Medulla oblongata (tissue), 1 donor: ENCODE results near the gene PREX1.
A peak's percentile ranks its signal among the peaks of the same experiment; 100 is the strongest.
"Not testable (repeated sequence)": the region's sequence is repeated elsewhere in the genome, so short reads cannot be mapped to it uniquely, and the experiment has no call there.

Experiments used
- DNase-seq: peaks from one replicate; pipeline ENCODE4 v3.0.0-alpha.2; 2015; ENCODE audit errors: extremely low spot score

PREX1 gene

DNA sequence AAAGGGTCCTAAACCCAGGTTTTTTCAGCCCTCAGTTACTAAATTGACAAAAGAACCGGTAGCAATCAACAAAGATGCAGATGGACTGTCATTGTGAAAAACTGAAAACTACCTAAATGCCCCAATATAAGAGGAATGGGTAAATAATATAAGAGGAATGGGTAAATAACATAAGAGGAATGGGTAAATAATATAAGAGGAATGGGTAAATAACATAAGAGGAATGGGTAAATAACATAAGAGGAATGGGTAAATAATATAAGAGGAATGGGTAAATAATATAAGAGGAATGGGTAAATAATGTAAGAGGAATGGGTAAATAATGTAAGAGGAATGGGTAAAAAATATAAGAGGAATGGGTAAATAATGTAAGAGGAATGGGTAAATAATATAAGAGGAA, 15.7 kb downstream of the PREX1 start:
- not testable (repeated sequence) for DNase-seq

DNA sequence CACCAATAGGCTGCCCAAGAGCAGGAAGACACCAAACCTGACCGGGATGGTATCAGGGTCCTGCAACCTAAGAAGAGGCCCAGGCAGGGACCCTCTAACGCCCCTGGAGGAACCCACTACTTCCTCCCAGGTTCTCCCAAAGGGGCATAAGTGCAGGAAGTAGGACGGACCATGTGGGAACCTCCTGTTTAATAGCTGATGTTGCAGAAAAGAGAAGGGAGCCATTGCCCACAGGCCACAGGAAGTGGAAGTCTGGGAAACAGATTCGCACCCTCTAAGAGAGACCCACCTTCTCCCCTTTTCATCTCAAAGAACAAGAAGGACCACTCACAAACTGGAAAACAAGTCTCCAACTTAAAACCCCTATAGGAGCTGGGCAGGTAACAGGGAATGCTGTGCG, 18.1 kb downstream of the PREX1 start:
- no peak for DNase-seq

DNA sequence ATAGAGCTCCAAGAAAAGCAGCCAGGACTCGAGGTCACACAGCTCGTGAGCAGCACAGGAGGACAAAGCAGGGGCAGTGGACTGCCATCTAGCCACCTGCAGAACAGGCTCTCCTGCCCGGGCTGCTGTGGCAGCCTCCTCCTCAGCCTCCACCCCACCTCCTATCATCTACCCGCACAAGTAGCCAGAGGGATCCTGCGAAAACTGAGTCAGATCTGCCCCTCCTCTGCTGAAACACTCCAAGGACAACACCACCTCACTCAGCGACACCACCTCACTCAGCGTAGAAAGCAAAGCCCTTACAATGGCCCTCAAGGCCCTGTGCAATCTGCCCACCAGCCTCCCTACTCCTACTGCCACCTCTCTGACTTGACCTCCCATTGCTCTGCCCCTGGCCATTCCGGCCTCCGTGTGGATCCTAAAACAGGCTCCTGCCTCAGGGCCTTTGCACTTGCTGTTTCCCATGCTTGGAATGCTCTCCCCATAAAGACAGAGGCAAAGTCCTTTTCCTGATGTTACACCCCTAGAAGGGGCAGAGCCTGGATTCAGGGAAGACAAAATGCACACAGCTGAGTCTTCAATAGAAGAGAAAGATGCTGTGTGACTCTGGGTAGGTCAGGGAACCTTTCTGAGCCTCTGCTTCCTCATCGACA, 19.3 kb downstream of the PREX1 start:
- DNase-seq = no peak

- peak; percentile 84 for DNase-seq
These were observed 20.0 kb downstream of the PREX1 start for GRCh38 chr20:48807586-48808381.

GRCh38 chr20:48807051-48807450, 20.7 kb downstream of the PREX1 start:
- no peak for DNase-seq

- DNase-seq = no peak
These were observed 22.1 kb downstream of the PREX1 start for GRCh38 chr20:48805716-48806115.

DNA sequence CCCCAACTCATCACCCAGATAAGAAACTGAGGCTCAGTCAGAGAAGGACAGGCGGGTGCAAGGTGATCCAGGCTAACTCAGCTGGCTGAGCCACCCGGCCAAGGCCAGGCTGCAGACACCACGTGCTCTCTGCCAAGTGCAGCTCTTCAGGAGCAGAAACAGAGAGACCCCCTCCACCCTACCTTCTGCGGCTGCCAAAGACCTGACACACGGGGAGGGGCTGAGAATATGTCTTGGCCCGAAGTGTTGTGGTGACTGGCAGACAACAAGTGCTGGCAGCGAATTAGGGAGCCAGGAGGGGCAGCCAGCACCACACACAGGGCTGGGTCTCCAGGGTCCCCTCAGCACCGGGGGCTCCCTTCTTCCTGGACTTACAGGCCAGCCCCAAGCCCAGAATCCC, 22.5 kb downstream of the PREX1 start:
- no peak for DNase-seq

DNA sequence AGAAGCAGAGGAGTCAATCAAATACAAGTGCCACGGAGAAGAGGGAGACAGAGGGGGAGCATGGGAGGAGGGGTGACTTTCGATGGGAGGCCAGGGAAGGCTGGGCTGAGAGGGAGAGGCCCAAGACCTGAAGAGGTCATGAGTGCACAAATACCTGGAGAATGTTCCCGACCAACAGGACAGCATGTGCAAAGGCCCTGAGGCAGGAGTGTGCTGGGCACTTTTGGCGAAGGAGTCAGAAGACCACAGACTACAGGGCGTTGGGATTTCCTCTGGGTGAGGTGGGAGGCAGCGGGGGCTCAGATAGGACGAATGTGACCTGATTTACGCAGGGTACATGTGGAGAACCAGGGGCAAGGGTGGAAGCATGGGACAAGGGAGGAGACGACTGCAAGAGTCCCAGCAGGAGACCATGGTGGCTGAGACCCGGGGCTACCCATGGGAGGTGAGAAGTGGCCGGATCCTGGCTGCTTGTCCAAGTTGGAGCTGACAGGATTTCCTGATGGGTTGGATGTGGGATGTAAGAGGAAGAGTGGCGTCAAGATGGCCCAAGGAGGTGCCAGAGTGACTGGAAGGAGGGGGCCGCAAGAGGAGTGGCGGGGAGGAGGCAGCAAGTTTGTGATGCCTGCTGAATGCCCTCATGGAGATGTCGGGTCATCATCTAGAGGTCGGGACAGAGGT, 23.4 kb downstream of the PREX1 start:
- no peak for DNase-seq

DNA sequence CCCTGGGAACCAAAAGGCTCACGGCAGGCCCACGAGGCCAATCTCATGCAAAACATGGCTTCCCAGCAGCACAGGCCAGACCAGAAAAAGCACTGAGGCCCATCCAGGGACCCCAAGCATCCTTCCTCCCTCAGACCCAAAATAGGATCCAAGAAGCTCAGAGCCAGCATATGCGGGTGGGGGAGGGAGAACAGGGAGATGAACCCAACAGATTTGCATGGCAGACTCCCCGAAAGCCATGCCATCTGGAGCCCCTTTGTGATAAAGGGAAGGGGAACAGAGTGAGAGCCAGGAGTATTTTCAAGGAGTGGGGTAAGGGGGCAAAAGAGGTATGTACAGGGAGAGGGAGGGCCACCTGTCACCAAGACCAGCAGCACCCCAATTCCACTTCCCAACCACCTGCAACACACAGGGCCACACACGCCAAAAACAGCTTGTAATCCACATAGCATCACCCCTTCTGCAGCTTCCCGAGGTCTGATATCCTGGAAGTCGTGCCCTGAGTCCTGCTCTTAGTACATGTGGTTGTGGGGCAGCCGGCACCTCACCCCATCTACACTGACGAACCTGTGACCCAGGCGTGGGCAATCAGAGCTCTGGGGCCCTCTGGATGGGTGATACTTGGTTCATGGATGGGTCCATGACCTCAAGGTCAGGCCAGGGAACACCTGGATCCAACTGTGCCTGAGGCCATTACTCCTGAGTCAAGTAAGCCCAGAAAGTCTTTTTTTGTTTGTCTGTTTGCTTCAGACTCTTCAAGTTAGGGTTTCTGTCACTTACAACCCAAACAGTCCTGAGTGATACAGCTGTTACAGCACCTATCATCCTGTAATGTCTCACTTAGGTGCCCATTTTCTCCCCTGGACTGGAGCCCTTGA, 24.4 kb downstream of the PREX1 start:
- no peak for DNase-seq

GRCh38 chr20:48802647-48803046, 25.2 kb downstream of the PREX1 start:
- DNase-seq = no peak

DNA sequence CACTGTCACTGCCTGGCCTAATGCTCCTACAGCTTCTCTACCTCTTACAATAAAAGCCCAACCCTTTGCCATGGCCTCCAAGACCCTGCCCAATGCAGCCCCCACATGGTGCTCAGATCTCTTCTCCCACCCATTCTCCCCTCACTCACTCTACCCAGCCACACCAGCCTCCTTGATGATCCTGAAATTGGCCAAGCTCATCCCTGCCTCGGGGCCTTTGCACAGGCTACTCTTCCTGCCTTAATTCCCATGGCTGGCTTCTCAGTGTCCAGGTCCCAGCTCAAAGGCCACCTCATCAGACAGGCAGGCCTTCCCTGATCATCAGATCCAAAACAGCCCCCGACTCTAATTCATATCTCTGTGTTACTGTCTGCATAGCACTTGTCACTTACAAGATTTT, 25.6 kb downstream of the PREX1 start:
- no peak for DNase-seq

GRCh38 chr20:48801197-48801596, 26.6 kb downstream of the PREX1 start:
- no peak for DNase-seq

DNA sequence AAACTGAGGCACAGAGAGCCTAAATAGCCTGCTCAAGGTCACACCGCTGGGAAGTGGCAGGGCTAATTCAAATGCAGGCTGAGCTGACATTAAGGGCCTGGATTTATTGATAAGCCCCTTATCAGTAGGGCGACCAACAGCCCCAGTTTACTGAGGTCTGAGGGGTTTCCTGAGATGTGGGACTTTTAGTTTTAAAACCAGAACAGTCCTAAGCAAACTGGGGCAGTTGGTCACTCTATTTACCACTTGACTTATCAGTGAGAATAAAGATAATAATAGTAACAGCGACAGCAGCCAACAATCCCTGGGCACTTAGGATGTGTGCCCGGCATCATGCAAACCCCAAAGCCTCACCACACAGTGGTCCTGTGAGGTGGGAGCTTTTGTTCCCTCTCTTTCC, 27.6 kb downstream of the PREX1 start:
- no peak for DNase-seq

DNA sequence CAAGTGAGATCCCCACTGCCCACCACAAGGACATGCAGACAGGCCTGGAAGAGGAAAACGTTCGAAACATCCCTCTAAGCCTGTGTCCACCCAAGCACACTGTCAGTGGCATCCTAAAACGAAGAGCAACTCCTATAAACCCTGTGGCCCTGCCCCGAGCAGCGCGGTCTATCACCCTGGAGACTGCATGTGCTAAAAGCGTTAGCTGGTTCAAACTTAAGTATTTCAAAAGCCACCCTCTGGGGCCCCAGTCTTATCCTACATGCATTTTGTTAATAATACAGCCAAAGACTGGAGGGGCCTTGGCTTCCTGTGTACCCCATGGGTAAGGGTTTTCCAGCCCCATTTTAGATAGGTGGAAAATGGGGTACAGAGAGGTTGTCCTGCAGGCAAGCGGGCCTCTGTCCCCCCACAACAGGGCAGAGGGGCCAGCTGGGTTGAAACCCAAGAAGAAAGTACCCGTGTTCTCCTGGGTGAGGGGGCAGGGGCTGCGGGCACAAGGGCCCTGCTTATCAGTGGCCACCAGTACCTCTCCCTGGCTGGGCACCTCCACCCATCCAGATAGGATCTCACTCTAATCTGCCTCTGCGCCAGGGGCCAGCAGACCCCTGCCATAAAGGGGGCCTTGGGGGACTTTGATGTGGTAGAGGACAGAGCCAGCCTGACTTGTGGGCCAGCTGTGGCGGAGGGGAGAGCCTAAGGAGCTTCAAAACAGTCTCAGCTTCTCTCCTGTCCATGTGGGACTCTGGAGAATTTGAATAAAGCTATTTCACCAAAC, 28.3 kb downstream of the PREX1 start:
- DNase-seq = no peak

- no peak for DNase-seq
These were observed 29.7 kb downstream of the PREX1 start for GRCh38 chr20:48797850-48798747.

GRCh38 chr20:48797275-48797825, 30.4 kb downstream of the PREX1 start:
- peak; percentile 94 for DNase-seq

- no peak for DNase-seq
These were observed 32.1 kb downstream of the PREX1 start for GRCh38 chr20:48795732-48796131.

DNA sequence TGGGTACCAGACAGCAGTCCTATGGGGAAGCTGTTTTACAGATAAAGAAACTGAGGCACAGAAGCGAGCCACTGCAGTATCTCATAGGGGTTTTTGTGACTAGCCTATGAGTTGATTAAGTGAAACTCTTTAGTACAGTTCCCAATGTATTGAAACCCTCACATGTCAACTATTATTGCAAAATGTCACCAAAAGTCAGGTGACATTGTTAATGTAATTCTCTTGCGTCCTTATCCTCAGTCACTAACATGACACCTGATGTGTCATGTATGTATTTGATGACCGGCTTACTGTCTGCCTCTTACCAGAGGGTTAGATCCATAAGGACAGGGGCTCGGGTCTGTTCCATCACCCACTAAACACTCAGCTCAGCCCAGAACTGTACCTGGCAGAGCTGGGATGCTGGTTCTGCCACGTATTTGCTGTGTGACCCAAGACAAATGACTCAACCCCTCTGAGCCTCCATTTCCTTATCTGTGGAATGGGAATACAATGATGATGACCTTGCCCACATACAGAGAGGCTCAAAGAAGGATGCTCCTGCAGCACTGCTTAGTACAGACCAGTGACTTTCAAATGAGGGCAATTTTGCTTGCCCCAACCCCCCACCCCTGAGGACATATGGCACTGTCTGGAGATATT, 32.9 kb downstream of the PREX1 start:
- DNase-seq = no peak

DNA sequence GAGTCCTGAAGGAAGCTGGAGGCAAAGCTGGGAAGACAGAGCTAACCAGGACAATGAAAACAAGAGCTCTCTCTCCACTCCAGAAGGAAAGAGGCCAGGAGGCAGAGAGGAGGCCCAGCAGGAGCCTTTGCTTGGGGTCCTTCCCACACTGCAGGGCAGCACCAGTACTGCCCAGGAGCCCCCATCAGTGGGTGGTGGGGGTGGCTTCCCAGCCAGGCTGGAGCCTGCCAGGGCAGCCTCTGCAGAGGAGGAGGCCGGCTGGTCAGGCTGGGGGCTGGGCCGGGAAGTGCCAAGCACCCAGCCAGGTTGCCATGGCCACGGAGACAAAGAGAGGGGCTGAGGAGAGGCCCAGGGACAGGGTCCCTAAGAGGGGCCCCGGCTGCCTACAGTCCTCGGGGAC, 33.4 kb downstream of the PREX1 start:
- DNase-seq = peak; percentile 76
